Measurements from ENCODE around the gene SAMD4A. TPM values are rescaled to one million over a fixed set of nuclear protein-coding genes. Genes with fewer than 3 reads are reported as not detected.

SAMD4A gene
- total RNA-seq, 2 experiments from 2014 or later, result 0.06 to 1.0 TPM

DNA sequence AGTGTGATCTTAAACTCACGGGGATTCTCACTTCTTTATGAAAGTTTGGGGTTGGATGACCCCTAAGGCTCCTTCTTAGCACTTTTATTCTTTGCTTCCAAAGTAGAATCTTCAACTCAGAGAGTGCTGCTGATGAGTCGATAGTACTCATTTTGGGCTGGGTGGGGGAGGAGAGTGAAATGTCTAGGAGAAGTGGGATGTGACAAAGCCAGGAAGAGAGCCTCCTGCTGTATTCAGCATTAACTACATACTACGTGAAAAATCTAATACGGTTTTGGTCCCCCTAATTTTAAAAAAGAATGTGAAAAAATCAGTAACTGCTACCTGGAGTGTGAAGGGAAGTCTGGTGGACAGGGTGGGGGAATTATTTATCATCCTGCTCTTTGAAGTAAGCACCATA is 148.3 kb downstream of the SAMD4A start:
- Histone ChIP-seq H3K36me3 (ENCODE audit: insufficient read depth, low read length) (no peaks in the 10 kb centered on the region), H3K27ac (ENCODE audit: low read depth, low read length, poor library complexity, severe bottlenecking) (no peak overlapping the region), H2AFZ (ENCODE audit: low read length) (no peak overlapping the region), H3K4me3 (ENCODE audit: low read depth, low read length, poor library complexity, severe bottlenecking) (no peak overlapping the region), H3K9me2 (ENCODE audit: insufficient read depth, low read length) (no peaks in the 10 kb centered on the region), H3K9me3 (ENCODE audit: low read length) (no peaks in the 10 kb centered on the region), H3K4me1 (ENCODE audit: insufficient read depth, low read length, poor library complexity, severe bottlenecking) (peaks cover 10% of the 10 kb centered on the region), H3K79me2 (ENCODE audit: insufficient read depth, low read depth, low read length) (no peaks in the 10 kb centered on the region), H4K20me1 (ENCODE audit: insufficient read depth, low read length) (no peaks in the 10 kb centered on the region), H3K4me2 (ENCODE audit: low read length) (no peak overlapping the region)
- DNase-seq (ENCODE audit: low spot score), result no peak
- no TSS peak for BruUV-seq (replicated peaks)
- no peak for TF ChIP-seq EZH2phosphoT487 (IDR thresholded peaks at IDR 0.05; ENCODE audit: borderline replicate concordance, low read depth, low read length)
- TF ChIP-seq, protein P1, sequence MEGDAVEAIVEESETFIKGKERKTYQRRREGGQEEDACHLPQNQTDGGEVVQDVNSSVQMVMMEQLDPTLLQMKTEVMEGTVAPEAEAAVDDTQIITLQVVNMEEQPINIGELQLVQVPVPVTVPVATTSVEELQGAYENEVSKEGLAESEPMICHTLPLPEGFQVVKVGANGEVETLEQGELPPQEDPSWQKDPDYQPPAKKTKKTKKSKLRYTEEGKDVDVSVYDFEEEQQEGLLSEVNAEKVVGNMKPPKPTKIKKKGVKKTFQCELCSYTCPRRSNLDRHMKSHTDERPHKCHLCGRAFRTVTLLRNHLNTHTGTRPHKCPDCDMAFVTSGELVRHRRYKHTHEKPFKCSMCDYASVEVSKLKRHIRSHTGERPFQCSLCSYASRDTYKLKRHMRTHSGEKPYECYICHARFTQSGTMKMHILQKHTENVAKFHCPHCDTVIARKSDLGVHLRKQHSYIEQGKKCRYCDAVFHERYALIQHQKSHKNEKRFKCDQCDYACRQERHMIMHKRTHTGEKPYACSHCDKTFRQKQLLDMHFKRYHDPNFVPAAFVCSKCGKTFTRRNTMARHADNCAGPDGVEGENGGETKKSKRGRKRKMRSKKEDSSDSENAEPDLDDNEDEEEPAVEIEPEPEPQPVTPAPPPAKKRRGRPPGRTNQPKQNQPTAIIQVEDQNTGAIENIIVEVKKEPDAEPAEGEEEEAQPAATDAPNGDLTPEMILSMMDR (conservative IDR thresholded peaks at IDR 0.05; ENCODE audit: low read length), result no peak
- ChIA-PET POLR2A (no interaction called here), CTCF (ENCODE audit: unreplicated experiment) (no interaction called here)
- intact Hi-C loops (cut with micrococcal nuclease; ENCODE audit: unreplicated experiment), result no loop called here

DNA sequence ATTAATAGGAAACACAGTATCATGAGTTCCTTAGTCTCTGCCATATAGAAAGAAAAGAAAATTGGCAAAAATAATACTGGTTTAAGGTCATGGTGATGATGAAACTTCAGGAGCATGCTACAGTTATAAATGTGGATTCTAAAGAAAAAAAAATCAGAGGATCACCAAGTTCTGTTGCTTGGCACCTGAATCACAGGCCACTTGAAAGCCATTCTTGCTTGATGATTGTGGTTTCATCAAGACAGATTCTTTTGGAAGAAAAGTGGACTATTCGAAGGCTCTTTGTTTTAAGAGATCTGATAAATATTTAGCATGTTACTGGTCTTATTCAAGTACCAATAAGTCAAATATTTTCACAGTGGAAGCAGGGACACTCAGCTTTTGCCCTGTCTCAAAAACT is 148.9 kb downstream of the SAMD4A start:
- intact Hi-C loops (cut with micrococcal nuclease; ENCODE audit: unreplicated experiment), result no loop called here
- ChIA-PET POLR2A (no interaction called here), CTCF (ENCODE audit: unreplicated experiment) (no interaction called here)
- Histone ChIP-seq H3K9me3 (ENCODE audit: low read length) (no peaks in the 10 kb centered on the region), H3K79me2 (ENCODE audit: insufficient read depth, low read depth, low read length) (no peaks in the 10 kb centered on the region), H3K27ac (ENCODE audit: low read depth, low read length, poor library complexity, severe bottlenecking) (no peak overlapping the region), H3K4me1 (ENCODE audit: insufficient read depth, low read length, poor library complexity, severe bottlenecking) (peaks cover 10% of the 10 kb centered on the region), H3K4me3 (ENCODE audit: low read depth, low read length, poor library complexity, severe bottlenecking) (no peak overlapping the region), H4K20me1 (ENCODE audit: insufficient read depth, low read length) (no peaks in the 10 kb centered on the region), H3K9me2 (ENCODE audit: insufficient read depth, low read length) (no peaks in the 10 kb centered on the region), H2AFZ (ENCODE audit: low read length) (no peak overlapping the region), H3K36me3 (ENCODE audit: insufficient read depth, low read length) (no peaks in the 10 kb centered on the region), H3K4me2 (ENCODE audit: low read length) (no peak overlapping the region)
- BruUV-seq (replicated peaks), result no TSS peak
- DNase-seq (ENCODE audit: low spot score), result no peak
- no peak for TF ChIP-seq EZH2phosphoT487 (IDR thresholded peaks at IDR 0.05; ENCODE audit: borderline replicate concordance, low read depth, low read length)
- TF ChIP-seq, protein P1 (conservative IDR thresholded peaks at IDR 0.05; ENCODE audit: low read length), result no peak

DNA sequence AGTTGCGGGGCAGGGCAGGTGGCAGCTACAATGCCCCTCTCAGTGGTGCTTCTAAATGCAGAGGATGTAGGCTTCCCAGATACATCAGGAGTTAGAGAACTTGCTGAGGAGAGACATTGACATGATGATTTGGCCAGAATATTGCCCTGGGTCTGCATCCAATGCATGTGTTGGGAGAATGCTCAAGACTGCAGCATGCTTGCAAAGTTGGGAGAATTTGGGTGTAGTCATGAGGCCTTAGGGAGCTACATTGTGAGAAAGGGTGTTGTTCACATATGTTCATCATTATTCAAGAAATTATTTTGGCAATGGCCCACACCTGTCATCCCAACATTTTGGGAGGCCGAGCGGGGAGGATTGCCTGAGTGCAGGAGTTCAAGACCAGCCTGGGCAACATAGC is 149.9 kb downstream of the SAMD4A start:
- BruUV-seq (replicated peaks), result no TSS peak
- no peaks in the 10 kb centered on the region for H4K20me1 ChIP-seq (ENCODE audit: insufficient read depth, low read length)
- no peak overlapping the region for H2AFZ ChIP-seq (ENCODE audit: low read length)
- CTCF ChIA-PET (ENCODE audit: unreplicated experiment), result no interaction called here
- no peak overlapping the region for H3K4me2 ChIP-seq (ENCODE audit: low read length)
- H3K79me2 ChIP-seq (ENCODE audit: insufficient read depth, low read depth, low read length), result no peaks in the 10 kb centered on the region
- POLR2A ChIA-PET, result interaction anchor here (0.8 kb wide), 1 partner anchor 17 kb away, joined by 7 read pairs; no protein-coding TSS in a partner anchor
- DNase-seq (ENCODE audit: low spot score), result no peak
- TF ChIP-seq, protein P1 (conservative IDR thresholded peaks at IDR 0.05; ENCODE audit: low read length), result no peak
- TF ChIP-seq EZH2phosphoT487 (IDR thresholded peaks at IDR 0.05; ENCODE audit: borderline replicate concordance, low read depth, low read length), result no peak
- no peak overlapping the region for H3K4me3 ChIP-seq (ENCODE audit: low read depth, low read length, poor library complexity, severe bottlenecking)
- H3K27ac ChIP-seq (ENCODE audit: low read depth, low read length, poor library complexity, severe bottlenecking), result no peak overlapping the region
- no peaks in the 10 kb centered on the region for H3K9me3 ChIP-seq (ENCODE audit: low read length)
- peaks cover 10% of the 10 kb centered on the region for H3K4me1 ChIP-seq (ENCODE audit: insufficient read depth, low read length, poor library complexity, severe bottlenecking)
- H3K9me2 ChIP-seq (ENCODE audit: insufficient read depth, low read length), result no peaks in the 10 kb centered on the region
- intact Hi-C loops (cut with micrococcal nuclease; ENCODE audit: unreplicated experiment), result no loop called here
- no peaks in the 10 kb centered on the region for H3K36me3 ChIP-seq (ENCODE audit: insufficient read depth, low read length)
